GM12874 (cell line): ENCODE data around the gene THSD8.

Source experiments
- CTCF ChIP-seq: IDR thresholded peaks from 2 replicates; pipeline ENCODE4 v1.5.1; 2011; ENCODE audit warnings: low read depth, mild to moderate bottlenecking, control low read depth, low read length, moderate library complexity; ENCODE audit not compliant: insufficient read depth

Gene THSD8

GRCh38 chr19:12774588-12775555 lies 27.0 kb upstream of the THSD8 start, which contains the start of gene HOOK2:
TSS of gene HOOK2 (minus strand) at chr19:12775552. CDS start at chr19:12775449, 103 bp downstream.
- TF ChIP-seq CTCF: no peak

GRCh38 chr19:12777217-12778016 lies 24.5 kb upstream of the THSD8 start:
- peak; percentile 96 for TF ChIP-seq CTCF

- no peak for TF ChIP-seq CTCF
Observed at GRCh38 chr19:12778017-12778904, 23.6 kb upstream of the THSD8 start.

- no peak for TF ChIP-seq CTCF
Observed at GRCh38 chr19:12778905-12779161, 23.0 kb upstream of the THSD8 start.

GRCh38 chr19:12779162-12779993 lies 22.5 kb upstream of the THSD8 start:
- TF ChIP-seq CTCF: no peak

GRCh38 chr19:12782174-12782423 lies 19.8 kb upstream of the THSD8 start:
- no peak for TF ChIP-seq CTCF
